NCI-H146 (cell line): Measurements from ENCODE around the gene RASSF6.
"Not testable (repeated sequence)": the region's sequence is repeated elsewhere in the genome, so short reads cannot be mapped to it uniquely, and the experiment has no call there.

ENCODE experiments used
- DNase-seq: peaks from one replicate; lab custom pipeline; 2025; lab: John Stamatoyannopoulos, UW

RASSF6 gene

DNA sequence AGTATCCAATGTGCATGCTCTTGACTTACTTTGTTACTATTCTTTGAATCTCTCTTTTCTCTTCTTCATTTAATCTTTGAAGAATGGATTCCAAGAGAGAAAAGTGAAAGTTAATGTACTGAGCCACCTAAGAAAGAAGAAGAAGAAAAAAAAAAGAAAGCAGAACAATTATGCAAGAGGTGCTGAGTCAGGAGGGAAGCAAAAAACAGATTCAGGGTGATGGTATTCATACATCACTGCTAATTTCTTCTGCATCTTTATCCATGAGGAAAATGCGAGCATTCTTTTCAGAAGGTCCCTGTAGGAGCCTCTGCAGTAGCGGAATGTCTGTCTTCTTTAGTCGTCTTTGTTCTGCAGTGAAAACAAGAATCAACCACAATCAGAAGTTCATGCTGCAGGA is 43.9 kb downstream of the RASSF6 start:
- DNase-seq, result no peak

DNA sequence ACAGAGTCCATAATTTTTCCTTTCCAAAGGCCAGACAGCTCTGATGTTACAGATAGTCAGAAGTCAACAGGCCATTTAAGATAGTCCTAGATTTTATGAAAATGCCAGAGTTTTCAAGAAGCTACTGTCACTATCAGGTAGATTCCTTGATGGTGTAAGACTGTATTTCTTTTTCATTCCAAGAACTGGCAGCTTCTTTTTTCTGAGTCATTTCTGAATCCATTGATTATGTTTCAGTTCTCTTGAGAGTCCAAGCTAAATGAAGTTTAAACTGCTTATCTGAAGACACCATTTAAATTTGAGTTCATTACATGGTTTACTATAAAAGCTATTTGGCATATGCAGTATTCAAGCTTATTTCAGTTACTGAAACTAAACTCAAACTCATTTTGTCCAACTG is 44.6 kb downstream of the RASSF6 start:
- DNase-seq, result no peak

GRCh38 chr4:73573794-73574528 is 46.3 kb downstream of the RASSF6 start:
- peak; percentile 88 for DNase-seq

DNA sequence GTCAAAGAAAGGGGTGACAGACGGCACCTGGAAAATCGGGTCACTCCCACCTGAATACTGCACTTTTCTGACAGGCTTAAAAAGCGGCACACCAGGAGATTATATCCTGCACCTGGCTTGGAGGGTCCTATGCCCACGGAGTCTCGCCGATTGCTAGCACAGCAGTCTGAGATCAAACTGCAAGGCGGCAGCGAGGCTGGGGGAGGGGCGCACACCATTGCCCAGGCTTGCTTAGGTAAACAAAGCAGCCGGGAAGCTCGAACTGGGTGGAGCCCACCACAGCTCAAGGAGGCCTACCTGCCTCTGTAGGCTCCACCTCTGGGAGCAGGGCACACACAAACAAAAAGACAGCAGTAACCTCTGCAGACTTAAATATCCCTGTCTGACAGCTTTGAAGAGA is 69.4 kb downstream of the RASSF6 start:
- not testable (repeated sequence) for DNase-seq

DNA sequence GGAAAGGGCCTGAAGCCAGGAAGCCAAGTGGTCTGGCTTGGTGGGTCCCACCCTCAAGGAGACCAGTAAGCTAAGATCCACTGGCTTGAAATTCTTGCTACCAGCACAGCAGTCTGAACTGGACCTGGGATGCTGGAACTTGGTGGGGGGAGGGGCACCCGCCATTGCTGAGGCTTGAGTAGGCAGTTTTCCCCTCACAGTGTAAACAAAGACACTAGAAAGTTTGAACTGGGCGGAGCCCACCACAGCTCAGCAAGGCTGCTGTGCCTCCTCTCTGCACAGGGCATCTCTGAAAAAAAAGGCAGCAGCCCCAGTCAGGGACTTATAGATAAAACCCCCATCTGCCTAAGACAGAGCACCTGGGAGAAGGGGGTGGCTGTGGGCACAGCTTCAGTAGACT is 75.6 kb downstream of the RASSF6 start:
- no peak for DNase-seq

GRCh38 chr4:73541251-73541650 is 79.0 kb downstream of the RASSF6 start:
- no peak for DNase-seq

GRCh38 chr4:73540826-73541225 is 79.4 kb downstream of the RASSF6 start:
- no peak for DNase-seq

DNA sequence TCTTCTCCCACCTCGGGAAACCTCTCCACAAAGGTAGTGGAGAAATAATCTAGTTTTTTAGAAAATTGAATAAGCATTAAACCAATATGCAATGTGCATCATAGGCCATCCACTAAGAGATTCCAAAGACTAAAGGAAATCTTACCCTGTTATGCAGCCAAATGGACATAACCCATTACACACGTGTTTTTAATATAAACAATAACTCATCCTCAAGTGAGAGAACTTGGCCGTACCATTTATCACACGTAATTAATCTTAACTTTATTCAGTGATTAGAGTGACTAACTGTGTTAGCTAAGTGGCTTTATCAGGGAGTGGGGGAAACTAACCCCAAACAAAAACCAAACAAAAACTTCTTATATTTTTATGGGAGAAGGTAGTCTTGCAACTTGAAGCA is 80.8 kb downstream of the RASSF6 start:
- DNase-seq, result no peak

DNA sequence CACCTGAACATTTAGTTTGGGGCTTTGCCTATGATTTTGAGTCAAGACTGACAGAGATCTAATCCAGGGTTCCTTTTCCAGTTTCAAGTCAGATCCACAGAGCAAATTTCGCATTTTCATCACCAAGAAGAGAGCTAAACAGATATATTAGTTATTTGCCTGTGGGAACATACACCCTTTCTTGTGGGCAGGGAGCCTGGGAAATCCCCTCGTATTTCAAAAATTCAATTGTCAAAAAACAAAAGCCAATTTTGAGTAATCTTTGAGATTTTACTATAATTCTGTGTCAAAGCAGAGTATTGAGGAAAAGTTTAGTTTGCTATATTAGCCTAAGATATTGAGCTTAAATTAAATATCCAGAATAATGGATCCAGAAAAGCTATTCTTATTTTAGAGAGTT is 82.1 kb downstream of the RASSF6 start:
- no peak for DNase-seq

DNA sequence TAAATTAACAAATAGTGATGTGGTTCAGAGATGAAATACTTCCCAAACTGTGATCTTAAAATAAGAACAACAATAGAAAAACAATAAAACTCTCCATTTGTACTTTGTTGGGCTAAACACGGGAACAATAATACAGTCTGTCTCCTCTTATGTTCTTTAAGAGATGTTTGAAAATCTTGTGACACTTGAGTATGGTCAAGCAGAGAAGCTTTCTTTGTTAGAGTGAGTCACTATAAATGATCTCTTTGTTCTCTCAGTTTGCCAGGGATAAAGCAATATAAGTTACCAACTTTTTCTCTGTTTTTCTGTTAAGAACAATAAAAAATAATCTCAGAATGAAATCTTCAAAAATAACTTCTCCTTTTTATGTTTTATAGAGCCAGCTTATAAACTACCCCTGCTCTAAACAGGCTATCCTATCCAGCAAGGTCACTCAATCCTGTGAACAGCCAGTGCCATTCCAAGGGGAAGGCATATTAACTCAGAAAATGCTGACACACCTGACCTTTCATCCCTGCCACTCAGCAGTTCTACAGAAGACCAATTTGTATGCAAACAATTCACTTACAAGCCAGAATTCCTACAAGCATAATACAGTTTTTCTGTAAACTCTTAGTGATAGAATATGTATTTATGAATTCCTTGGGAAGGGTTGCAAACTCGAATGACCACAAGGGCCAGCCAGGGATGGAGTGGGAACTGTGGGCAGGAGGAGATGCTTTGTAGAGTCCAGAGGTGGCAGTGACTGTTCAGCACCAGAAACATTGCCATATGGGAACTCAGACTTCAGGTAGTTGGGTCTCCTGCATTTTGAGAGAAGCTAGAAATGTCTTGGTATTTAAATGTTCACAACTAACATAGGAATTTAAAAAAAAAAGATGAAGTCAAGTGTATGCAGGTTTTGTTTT is 86.5 kb downstream of the RASSF6 start:
- no peak for DNase-seq

DNA sequence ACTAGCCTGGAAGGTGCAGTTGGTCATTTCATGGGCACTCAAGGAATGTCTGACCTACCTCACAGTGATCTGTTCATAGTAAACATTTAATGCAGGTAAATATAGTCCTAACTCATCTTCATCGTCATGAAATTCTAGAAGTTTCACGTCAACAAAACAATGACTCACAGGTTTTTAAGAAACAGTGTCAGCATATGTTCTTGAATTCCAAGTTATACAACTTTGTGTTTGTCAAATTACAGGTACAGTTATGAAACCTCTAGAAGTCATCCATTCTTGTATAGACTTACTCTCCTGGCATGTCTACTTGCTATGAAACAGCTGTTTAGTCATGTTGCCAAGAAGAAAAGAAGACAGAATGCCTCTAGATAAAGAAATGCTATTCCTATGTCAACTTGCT is 92.1 kb downstream of the RASSF6 start:
- no peak for DNase-seq

DNA sequence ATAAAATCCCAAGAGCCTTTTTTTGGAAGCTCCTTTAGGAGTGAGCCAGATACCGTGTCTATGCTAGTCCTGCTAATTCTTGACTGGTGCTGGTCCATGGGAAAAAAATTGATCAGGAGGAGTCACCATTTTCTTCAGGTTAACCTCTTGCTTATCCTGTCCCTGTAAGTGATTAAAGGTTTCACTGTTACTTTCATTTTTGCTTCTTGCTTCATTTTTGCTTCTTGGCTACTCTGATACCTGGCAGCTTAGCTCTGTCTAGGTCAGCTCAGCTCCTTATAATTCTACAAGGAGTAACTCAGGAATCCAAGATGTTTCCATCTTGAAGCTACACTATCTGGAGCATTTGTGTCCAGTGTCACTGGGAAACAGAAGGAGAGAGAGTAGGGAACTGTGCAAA is 93.0 kb downstream of the RASSF6 start:
- no peak for DNase-seq

DNA sequence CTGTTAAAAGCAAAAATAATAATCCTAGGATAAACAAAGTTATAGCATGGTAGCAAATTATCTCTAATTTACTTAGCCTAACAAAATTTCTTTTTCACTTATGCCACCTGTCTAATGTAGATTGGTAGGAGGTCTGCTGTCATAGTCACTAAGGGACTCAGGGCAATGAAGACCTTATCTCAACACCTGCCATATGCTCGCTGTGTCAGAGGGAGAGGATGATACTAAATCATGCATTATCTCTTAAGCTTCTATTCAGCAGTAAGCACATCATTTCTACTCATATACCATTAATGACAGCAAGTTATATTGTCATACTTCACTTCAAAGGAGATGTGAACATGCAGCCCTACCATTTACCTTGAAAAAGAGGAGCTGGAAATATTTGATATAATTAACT is 94.6 kb downstream of the RASSF6 start:
- DNase-seq, result peak; percentile 86

DNA sequence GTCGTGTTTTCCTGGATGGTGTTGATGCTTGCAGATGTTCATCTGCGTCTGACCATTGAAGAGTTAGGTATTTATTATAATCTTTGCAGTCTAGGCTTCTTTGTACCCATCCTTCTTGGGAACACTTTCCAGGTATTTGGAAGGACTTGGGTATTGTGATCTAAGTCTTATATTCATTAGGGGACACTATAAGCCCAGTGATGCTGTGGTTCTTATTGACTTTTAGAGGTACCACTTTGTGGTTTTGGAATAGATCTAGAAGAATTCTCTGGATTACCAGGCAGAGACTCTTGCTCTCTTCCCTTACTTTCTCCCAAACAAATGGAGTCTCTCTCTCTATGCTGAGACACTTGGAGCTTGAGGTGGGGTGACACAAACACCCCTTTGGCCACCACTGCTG is 97.1 kb downstream of the RASSF6 start:
- no peak for DNase-seq
